ENCODE data around the gene EIF4E3. TPM values are rescaled to one million over a fixed set of nuclear protein-coding genes. Genes with fewer than 3 reads are reported as not detected.
A peak's percentile ranks its signal among the peaks of the same experiment; 100 is the strongest.

EIF4E3 gene
- total RNA-seq (2014; rRNA removed; shearing (Covaris generic)): 1.6 and 1.7 TPM in 2 replicates

DNA sequence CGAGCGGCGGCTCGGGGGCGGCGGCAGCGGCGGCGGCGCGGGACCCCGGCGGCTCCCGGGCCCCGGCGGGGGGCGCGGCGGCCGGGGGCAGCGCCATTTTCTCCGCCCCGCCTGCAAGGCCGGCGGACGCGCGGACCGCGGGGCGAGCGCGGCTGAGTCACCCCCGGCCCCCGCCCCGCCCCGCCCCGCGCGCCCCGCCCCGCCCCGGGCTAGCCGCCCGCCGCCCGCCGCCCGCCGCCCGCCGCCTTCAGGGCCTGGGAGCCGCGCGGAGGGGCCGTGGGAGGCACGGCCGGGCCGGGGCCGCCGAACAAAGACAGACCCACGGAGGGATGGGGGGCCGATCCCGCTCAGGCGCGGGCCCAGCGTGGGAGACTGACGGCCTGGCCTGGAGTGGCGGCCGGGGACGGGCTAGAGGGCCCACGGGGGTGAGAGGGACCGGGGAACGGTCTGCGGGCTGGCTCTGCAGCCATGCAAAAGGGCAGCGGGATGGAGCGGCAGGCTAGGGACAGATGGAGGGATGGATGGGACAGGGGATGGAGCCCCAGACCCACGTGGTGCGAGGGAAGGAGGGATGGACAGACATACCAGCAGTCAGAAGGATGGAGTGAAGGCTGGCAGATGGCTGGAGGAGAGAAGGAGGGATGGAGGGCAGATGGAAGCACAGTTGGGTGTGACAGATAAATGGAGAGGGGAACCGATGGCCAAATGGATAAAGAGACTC lies at the start of gene EIF4E3:
EIF4E3 (minus strand) TSS at position 132 of the 721 bp plus-strand sequence; CDS start at position 97, 35 bp downstream.
- DNase-seq (ENCODE audit: low read depth): peak; percentile 37

GRCh38 chr3:71771884-71772283 lies 46.7 kb upstream of the EIF4E3 start:
- DNase-seq (ENCODE audit: low read depth): no peak

DNA sequence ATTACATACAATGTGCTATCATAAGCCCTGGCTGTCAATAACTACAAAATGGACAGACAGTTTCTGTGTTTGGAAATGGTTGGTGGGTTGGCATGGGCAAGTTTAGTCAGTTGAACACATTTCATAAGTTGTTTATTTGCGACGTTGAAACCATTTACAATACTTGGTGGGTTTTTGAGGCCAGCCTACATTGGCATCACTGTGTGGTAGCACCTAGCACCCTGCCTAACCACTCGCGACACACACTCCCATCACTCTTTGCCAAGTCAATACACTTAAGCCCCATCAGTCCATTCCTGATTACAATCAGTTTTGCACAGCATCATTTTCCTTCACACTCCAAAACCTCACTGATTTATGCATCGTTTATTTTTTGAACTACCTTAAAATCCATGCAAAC lies 45.9 kb upstream of the EIF4E3 start:
- DNase-seq (ENCODE audit: low read depth): no peak

DNA sequence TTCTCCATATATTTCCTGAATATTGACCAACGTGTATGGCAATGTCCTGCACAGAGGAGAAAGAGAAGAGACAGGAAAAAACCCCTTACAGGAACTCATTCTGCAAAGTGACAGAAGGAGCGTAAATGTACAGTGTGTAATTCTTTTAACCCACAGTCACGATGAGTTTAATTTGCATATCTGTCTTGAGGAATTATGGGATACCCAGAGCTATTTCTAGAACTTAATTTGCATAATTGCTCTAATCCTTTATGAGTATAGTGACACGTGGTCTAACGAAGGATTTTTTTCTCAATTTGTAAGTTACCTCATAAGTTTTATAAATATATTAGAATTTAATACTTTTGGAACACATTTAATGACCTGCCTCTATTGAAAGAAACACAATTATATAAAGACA lies 38.2 kb upstream of the EIF4E3 start:
- DNase-seq (ENCODE audit: low read depth): no peak

DNA sequence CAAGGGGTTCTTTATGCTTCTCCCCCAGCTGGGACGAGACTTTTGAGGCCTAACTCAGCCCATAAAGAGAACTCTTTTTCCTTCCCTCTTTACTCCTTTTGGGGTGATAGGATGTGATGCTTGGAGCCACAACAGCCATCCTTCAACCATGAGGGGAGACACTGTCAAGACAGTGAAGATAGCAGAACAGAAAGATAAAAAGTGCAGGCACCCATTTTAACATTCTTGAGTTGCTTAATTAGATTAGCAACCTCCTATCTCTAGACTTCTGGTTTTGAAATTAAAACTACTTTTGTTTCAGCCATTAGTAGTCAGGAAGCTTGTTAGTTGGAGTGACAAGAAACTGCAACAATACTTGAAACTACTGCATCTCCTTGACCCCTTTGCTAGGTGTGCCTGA lies 34.9 kb upstream of the EIF4E3 start:
- DNase-seq (ENCODE audit: low read depth): no peak

- no peak for DNase-seq (ENCODE audit: low read depth)
Observed at GRCh38 chr3:71759401-71759800, 34.2 kb upstream of the EIF4E3 start.

GRCh38 chr3:71758091-71758490 lies 32.9 kb upstream of the EIF4E3 start:
- DNase-seq (ENCODE audit: low read depth): no peak

GRCh38 chr3:71754610-71755253 lies 29.5 kb upstream of the EIF4E3 start:
- no peak for DNase-seq (ENCODE audit: low read depth)

- peak; percentile 13 for DNase-seq (ENCODE audit: low read depth)
Observed at GRCh38 chr3:71753701-71754609, 28.8 kb upstream of the EIF4E3 start, which contains the start of gene GPR27. Gene GPR27 (plus strand): TSS chr3:71753855. CDS start chr3:71754050, 195 bp downstream.

GRCh38 chr3:71752831-71753700 lies 27.9 kb upstream of the EIF4E3 start:
- DNase-seq (ENCODE audit: low read depth): no peak

GRCh38 chr3:71751602-71752001 lies 26.4 kb upstream of the EIF4E3 start:
- DNase-seq (ENCODE audit: low read depth): no peak

- DNase-seq (ENCODE audit: low read depth): no peak
Observed at GRCh38 chr3:71744738-71745137, 19.5 kb upstream of the EIF4E3 start.

- DNase-seq (ENCODE audit: low read depth): no peak
Observed at GRCh38 chr3:71742621-71743020, 17.4 kb upstream of the EIF4E3 start.

- no peak for DNase-seq (ENCODE audit: low read depth)
Observed at GRCh38 chr3:71734881-71735280, 9.7 kb upstream of the EIF4E3 start.

DNA sequence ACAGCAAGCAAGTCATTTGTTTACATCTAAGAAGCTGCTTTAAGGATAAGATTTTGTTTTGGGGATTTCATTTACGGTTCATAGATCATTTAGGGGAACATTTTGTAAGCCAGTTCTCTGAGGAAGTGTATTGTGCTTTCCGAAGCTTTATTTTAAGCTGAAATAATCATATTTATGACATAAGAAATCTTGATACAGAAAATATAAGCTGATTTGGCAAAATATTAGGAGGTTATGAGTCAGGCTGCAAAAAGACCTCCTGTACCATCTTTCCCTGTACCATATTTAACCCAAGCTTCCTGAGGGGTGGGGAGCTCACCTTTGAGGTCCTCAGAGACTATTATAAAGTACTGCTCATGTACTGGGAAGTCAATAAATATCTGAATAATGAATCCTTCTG lies 8.1 kb upstream of the EIF4E3 start:
- DNase-seq (ENCODE audit: low read depth): no peak

GRCh38 chr3:71732637-71733036 lies 7.4 kb upstream of the EIF4E3 start:
- DNase-seq (ENCODE audit: low read depth): no peak

GRCh38 chr3:71728632-71729342 lies 3.6 kb upstream of the EIF4E3 start:
- peak; percentile 34 for DNase-seq (ENCODE audit: low read depth)

DNA sequence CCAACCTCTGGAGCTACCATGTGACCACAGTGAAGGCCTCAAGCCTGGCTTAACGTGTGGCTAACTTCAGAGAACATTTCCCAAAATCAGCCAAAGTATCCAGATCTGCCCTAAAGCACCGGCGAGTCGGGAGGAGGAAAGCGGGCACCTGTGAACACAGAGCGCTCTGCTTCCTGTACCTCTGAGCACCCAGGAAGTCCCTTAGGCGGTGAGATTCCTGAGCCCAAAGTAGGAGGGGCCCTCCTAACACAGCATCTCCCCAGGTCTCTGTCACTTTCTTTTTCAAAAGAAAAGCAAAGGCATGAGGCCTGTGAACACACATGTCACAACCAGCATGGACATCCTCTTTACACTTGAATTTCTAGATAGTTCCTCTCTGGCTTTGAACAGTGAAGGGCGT lies 944 bp upstream of the EIF4E3 start:
- no peak for DNase-seq (ENCODE audit: low read depth)

- peak; percentile 16 for DNase-seq (ENCODE audit: low read depth)
Observed at GRCh38 chr3:71724584-71725270, 475 bp downstream of the EIF4E3 start.

DNA sequence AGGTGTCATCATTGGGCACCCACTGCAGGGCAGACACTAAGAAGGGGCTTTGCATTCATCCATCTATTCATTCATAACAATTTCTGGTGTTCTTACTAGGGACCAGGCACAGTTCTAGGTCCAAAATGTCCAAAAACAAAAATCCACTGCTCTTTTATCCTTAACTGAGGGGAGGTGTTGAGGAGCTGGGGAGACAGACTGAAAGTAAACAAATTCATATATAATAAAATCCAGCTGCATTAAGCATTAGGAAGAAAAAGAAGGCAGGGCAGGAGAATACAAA lies 1.1 kb downstream of the EIF4E3 start:
- DNase-seq (ENCODE audit: low read depth): no peak

Data from RPMI7951 (cell line).